H9 (cell line): ENCODE data around the gene SYNE2. TPM values are rescaled to one million over a fixed set of nuclear protein-coding genes. Genes with fewer than 3 reads are reported as not detected.

ENCODE experiments used
- DNase-seq: peaks from one replicate; pipeline ENCODE4 v3.0.0-alpha.2; 2017
- H2AFZ ChIP-seq: one replicate; pipeline ENCODE4 v1.6.1; 2013; ENCODE audit warnings: mild to moderate bottlenecking, low read length, control low read depth, moderate library complexity
- H2AK5ac ChIP-seq: 2 replicates; pipeline ENCODE4 v1.6.1; 2013; ENCODE audit warnings: low read length, control low read depth, mixed read lengths; ENCODE audit not compliant: insufficient read length
- H2BK120ac ChIP-seq: one replicate; pipeline ENCODE4 v1.6.1; 2013; ENCODE audit warnings: low read depth, mild to moderate bottlenecking, low read length, control low read depth, inconsistent platforms; ENCODE audit not compliant: poor library complexity, severe bottlenecking
- H2BK12ac ChIP-seq: 2 replicates; pipeline ENCODE4 v1.6.1; 2013; ENCODE audit warnings: low read length, control low read depth, mixed read lengths, low read depth; ENCODE audit not compliant: insufficient read length
- H2BK15ac ChIP-seq: 2 replicates; pipeline ENCODE4 v1.6.1; 2013; ENCODE audit warnings: low read depth, low read length, control low read depth
- H2BK20ac ChIP-seq: one replicate; pipeline ENCODE4 v1.6.1; 2013; ENCODE audit warnings: low read depth, mild to moderate bottlenecking, low read length, control low read depth, inconsistent platforms; ENCODE audit not compliant: poor library complexity, severe bottlenecking
- H2BK5ac ChIP-seq: 2 replicates; pipeline ENCODE4 v1.6.1; 2013; ENCODE audit warnings: low read length, control low read depth, mixed read lengths; ENCODE audit not compliant: insufficient read length
- H3K14ac ChIP-seq: 2 replicates; pipeline ENCODE4 v1.6.1; 2013; ENCODE audit warnings: low read length, control low read depth; ENCODE audit not compliant: insufficient read depth
- H3K18ac ChIP-seq: 2 replicates; pipeline ENCODE4 v1.6.1; 2013; ENCODE audit warnings: low read depth, mild to moderate bottlenecking, mixed read lengths, low read length, control low read depth; ENCODE audit not compliant: insufficient read length
- H3K23ac ChIP-seq: 2 replicates; pipeline ENCODE4 v1.6.1; 2013; ENCODE audit warnings: low read length, control low read depth, mixed read lengths, low read depth; ENCODE audit not compliant: insufficient read length
- H3K23me2 ChIP-seq: 2 replicates; pipeline ENCODE4 v1.6.1; 2013; ENCODE audit warnings: low read depth, mild to moderate bottlenecking, mixed read lengths, low read length, control low read depth; ENCODE audit not compliant: insufficient read length, poor library complexity, severe bottlenecking
- H3K27ac ChIP-seq: 2 replicates; pipeline ENCODE4 v1.5.1; 2013; ENCODE audit warnings: low read length, control low read depth, mixed read lengths, low read depth; ENCODE audit not compliant: insufficient read length
- H3K27me3 ChIP-seq: 2 replicates; pipeline ENCODE4 v1.6.1; 2013; ENCODE audit warnings: low read length, control low read depth, inconsistent platforms; ENCODE audit not compliant: insufficient read depth
- H3K4ac ChIP-seq: 2 replicates; pipeline ENCODE4 v1.6.1; 2013; ENCODE audit warnings: low read depth, mild to moderate bottlenecking, control low read depth, inconsistent platforms, low read length, moderate library complexity
- H3K4me1 ChIP-seq: 2 replicates; pipeline ENCODE4 v1.6.1; 2013; ENCODE audit warnings: low read length, control low read depth, inconsistent platforms; ENCODE audit not compliant: insufficient read depth
- H3K4me2 ChIP-seq: 2 replicates; pipeline ENCODE4 v1.6.1; 2013; ENCODE audit warnings: low read length, control low read depth, mixed read lengths; ENCODE audit not compliant: insufficient read length, insufficient read depth
- H3K56ac ChIP-seq: 2 replicates; pipeline ENCODE4 v1.6.1; 2013; ENCODE audit warnings: low read depth, mild to moderate bottlenecking, mixed read lengths, low read length, control low read depth; ENCODE audit not compliant: insufficient read length
- H3K79me1 ChIP-seq: 2 replicates; pipeline ENCODE4 v1.6.1; 2013; ENCODE audit warnings: low read depth, mild to moderate bottlenecking, moderate library complexity, low read length, control low read depth, inconsistent platforms; ENCODE audit not compliant: insufficient read depth, poor library complexity, severe bottlenecking
- H3K79me2 ChIP-seq: 2 replicates; pipeline ENCODE4 v1.6.1; 2013; ENCODE audit warnings: low read length, control low read depth, inconsistent platforms; ENCODE audit not compliant: insufficient read depth
- H3K9ac ChIP-seq: 2 replicates; pipeline ENCODE4 v1.6.1; 2013; ENCODE audit warnings: low read length, control low read depth, mixed read lengths; ENCODE audit not compliant: insufficient read length; ENCODE audit errors: extremely low read depth
- H3K9me3 ChIP-seq: one replicate; pipeline ENCODE4 v1.6.1; 2013; ENCODE audit warnings: low read depth, low read length, inconsistent platforms; ENCODE audit not compliant: control insufficient read depth
- H3T11ph ChIP-seq: one replicate; pipeline ENCODE4 v1.6.1; 2013; ENCODE audit warnings: mild to moderate bottlenecking, low read length, control low read depth, inconsistent platforms
- H4K20me1 ChIP-seq: one replicate; pipeline ENCODE4 v1.6.1; 2013; ENCODE audit not compliant: control insufficient read depth, insufficient read length, insufficient read depth
- H4K5ac ChIP-seq: 2 replicates; pipeline ENCODE4 v1.6.1; 2013; ENCODE audit warnings: low read depth, mild to moderate bottlenecking, mixed read lengths, low read length, control low read depth; ENCODE audit not compliant: insufficient read length
- H4K8ac ChIP-seq: replicated peaks from 2 replicates; pipeline ENCODE4 v1.6.1; 2013; ENCODE audit warnings: low read length, control low read depth, mixed read lengths, low read depth; ENCODE audit not compliant: insufficient read length
- H4K91ac ChIP-seq: 2 replicates; pipeline ENCODE4 v1.6.1; 2013; ENCODE audit warnings: low read depth, mild to moderate bottlenecking, moderate library complexity, mixed read lengths, low read length, control low read depth; ENCODE audit not compliant: insufficient read length
- H3K27ac Mint-ChIP-seq, 3 experiments: 2 replicates in 2 of 3; 3 replicates in 1 of 3; pipeline ENCODE4 v1.8.0; 2020 to 2021; ENCODE audit warnings: mixed read lengths in 3 of 3, mild to moderate bottlenecking in 1 of 3, moderate library complexity in 1 of 3
- H3K27me3 Mint-ChIP-seq: 2 replicates; pipeline ENCODE4 v1.8.0; 2021; ENCODE audit warnings: low read depth, mild to moderate bottlenecking, moderate library complexity, mixed read lengths
- H3K36me3 Mint-ChIP-seq, 3 experiments: 2 replicates in 2 of 3; 3 replicates in 1 of 3; pipeline ENCODE4 v1.8.0; 2020 to 2021; ENCODE audit warnings: low read depth in 3 of 3, mixed read lengths in 3 of 3; ENCODE audit not compliant: insufficient read depth in 1 of 3
- H3K4me1 Mint-ChIP-seq, 2 experiments: 2 replicates each; pipeline ENCODE4 v1.8.0; 2020; ENCODE audit warnings: mixed read lengths in 2 of 2
- H3K4me3 Mint-ChIP-seq, 2 experiments: 2 replicates in 1 of 2; 3 replicates in 1 of 2; pipeline ENCODE4 v1.8.0; 2020 to 2021; ENCODE audit warnings: mild to moderate bottlenecking in 2 of 2, mixed read lengths in 2 of 2, moderate library complexity in 1 of 2
- H3K9me3 Mint-ChIP-seq, 2 experiments: 2 replicates in 1 of 2; 3 replicates in 1 of 2; pipeline ENCODE4 v1.8.0; 2020; ENCODE audit warnings: mild to moderate bottlenecking in 2 of 2, mixed read lengths in 2 of 2, moderate library complexity in 1 of 2
- WGBS: extraction: QIAGEN DNeasy Blood & Tissue Kit; methylation state at CpG from one replicate; pipeline ENCODE4 v1.1.7; 2013; ENCODE audit warnings: missing lambda C conversion rate, low lambda C conversion rate, mixed read lengths; ENCODE audit not compliant: insufficient read length; ENCODE audit errors: extremely low coverage; 5-methylcytosine and 5-hydroxymethylcytosine counted together
- total RNA-seq: library from RNA; stranded (reverse); gene quantifications from 2 replicates; pipeline ENCODE4 v1.2.1, GENCODE V29; 2021
- TF ChIP-seq, protein P1 (sequence below): fragments of 200-600 bp; sonication (generic); conservative IDR thresholded peaks from 3 replicates; pipeline ENCODE4 v1.8.0; 2021; ENCODE audit warnings: antibody characterized with exemption, mild to moderate bottlenecking

The SYNE2 gene
- total RNA-seq, 1 experiment from 2014 or later, result 43.3 TPM

DNA sequence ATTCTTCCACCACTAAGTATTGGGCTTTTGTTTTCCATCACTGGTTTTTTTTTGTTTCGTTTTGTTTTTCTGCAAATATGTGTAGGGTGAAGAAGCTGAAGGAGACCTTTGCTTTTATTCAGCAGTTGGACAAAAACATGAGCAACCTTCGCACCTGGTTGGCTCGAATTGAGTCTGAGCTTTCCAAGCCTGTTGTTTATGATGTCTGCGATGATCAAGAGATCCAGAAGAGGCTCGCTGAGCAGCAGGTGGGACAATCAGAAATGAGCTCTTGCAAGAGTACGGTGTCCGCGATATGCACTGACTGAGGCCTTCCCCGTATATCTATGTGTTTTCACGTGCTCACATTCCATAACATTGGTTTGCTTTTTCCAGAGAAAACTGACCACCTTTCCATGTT, 349.9 kb downstream of the SYNE2 start:
- no CpG with 5 or more reads among the region's 10 CpGs for WGBS
- Histone ChIP-seq H2BK5ac (no peak overlapping the region), H4K91ac (no peak overlapping the region), H3K27me3 (no peaks in the 10 kb centered on the region), H3K23ac (no peak overlapping the region), H3K79me1 (no peaks in the 10 kb centered on the region), H4K5ac (no peak overlapping the region), H4K20me1 (no peaks in the 10 kb centered on the region), H3K4me2 (no peak overlapping the region), H3K27ac (no peak overlapping the region), H4K8ac (no peak overlapping the region), H3K18ac (no peak overlapping the region), H3T11ph (no peak overlapping the region), H3K56ac (no peak overlapping the region), H3K14ac (no peak overlapping the region), H3K23me2 (no peaks in the 10 kb centered on the region), H3K4me1 (no peaks in the 10 kb centered on the region; the same call in 1 of the 2 replicates), H2AK5ac (no peak overlapping the region), H3K9ac (no peak overlapping the region), H3K79me2 (no peaks in the 10 kb centered on the region), H2BK12ac (no peak overlapping the region), H3K4ac (no peak overlapping the region), H3K9me3 (no peaks in the 10 kb centered on the region), H2BK15ac (no peak overlapping the region), H2BK120ac (no peak overlapping the region), H2BK20ac (no peak overlapping the region), H2AFZ (no peak overlapping the region)
- Mint-ChIP-seq H3K4me3 (no peak overlapping the region), H3K4me1 (peaks cover 41 to 42% of the 10 kb centered on the region in 2 experiments), H3K27ac (peak overlapping the region in 2 of 3 experiments; percentile 46; a peak in 1 of 7 replicates), H3K9me3 (no peaks in the 10 kb centered on the region), H3K36me3 (peaks cover 0 to 11% (median 2%) of the 10 kb centered on the region in 3 experiments; a peak in 2 of 7 replicates), H3K27me3 (no peaks in the 10 kb centered on the region)
- no peak for DNase-seq
- TF ChIP-seq, protein P1, sequence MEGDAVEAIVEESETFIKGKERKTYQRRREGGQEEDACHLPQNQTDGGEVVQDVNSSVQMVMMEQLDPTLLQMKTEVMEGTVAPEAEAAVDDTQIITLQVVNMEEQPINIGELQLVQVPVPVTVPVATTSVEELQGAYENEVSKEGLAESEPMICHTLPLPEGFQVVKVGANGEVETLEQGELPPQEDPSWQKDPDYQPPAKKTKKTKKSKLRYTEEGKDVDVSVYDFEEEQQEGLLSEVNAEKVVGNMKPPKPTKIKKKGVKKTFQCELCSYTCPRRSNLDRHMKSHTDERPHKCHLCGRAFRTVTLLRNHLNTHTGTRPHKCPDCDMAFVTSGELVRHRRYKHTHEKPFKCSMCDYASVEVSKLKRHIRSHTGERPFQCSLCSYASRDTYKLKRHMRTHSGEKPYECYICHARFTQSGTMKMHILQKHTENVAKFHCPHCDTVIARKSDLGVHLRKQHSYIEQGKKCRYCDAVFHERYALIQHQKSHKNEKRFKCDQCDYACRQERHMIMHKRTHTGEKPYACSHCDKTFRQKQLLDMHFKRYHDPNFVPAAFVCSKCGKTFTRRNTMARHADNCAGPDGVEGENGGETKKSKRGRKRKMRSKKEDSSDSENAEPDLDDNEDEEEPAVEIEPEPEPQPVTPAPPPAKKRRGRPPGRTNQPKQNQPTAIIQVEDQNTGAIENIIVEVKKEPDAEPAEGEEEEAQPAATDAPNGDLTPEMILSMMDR, result no peak
